ENCODE data around the gene NME9.

NME9 gene

DNA sequence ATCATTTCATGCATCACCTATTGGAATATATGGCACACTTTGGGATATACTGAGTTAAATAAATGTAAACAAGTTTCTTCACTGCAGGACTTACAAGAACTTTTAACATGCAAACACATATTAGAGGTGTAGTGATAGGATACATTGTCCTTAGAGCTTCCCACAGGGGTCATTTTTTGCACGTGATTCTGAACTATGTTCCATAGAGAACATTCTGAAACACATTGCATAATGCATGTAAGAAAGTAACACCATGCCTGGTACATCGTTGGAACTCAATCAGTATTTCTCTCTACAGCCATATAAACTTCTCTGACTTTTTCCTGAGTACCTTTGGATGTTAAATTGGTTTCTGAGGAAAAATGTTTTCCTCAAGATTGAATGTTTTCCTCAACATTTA lies 47.0 kb upstream of the NME9 start:
- CTCF ChIA-PET, result interaction anchor here (1.1 to 1.7 kb wide), 2 partner anchors 41 to 48 kb away, joined by 4 to 5 read pairs; no protein-coding TSS in a partner anchor
- POLR2A ChIA-PET, result no interaction called here
- TF ChIP-seq ZNF776 (tag by site-specific recombination; IDR thresholded peaks at IDR 0.05; ENCODE audit: borderline replicate concordance), result no peak
- no peak for TF ChIP-seq ZNF223 (tag by site-specific recombination; IDR thresholded peaks at IDR 0.05)
- TF ChIP-seq, protein P1, sequence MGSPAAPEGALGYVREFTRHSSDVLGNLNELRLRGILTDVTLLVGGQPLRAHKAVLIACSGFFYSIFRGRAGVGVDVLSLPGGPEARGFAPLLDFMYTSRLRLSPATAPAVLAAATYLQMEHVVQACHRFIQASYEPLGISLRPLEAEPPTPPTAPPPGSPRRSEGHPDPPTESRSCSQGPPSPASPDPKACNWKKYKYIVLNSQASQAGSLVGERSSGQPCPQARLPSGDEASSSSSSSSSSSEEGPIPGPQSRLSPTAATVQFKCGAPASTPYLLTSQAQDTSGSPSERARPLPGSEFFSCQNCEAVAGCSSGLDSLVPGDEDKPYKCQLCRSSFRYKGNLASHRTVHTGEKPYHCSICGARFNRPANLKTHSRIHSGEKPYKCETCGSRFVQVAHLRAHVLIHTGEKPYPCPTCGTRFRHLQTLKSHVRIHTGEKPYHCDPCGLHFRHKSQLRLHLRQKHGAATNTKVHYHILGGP (tag by site-specific recombination; IDR thresholded peaks at IDR 0.05), result no peak
- no peak for TF ChIP-seq EGR2 (tag by site-specific recombination; IDR thresholded peaks at IDR 0.05; ENCODE audit: low read depth)
- no peak for TF ChIP-seq ZNF610 (tag by site-specific recombination; IDR thresholded peaks at IDR 0.05; ENCODE audit: borderline replicate concordance)
- TF ChIP-seq, protein P2, sequence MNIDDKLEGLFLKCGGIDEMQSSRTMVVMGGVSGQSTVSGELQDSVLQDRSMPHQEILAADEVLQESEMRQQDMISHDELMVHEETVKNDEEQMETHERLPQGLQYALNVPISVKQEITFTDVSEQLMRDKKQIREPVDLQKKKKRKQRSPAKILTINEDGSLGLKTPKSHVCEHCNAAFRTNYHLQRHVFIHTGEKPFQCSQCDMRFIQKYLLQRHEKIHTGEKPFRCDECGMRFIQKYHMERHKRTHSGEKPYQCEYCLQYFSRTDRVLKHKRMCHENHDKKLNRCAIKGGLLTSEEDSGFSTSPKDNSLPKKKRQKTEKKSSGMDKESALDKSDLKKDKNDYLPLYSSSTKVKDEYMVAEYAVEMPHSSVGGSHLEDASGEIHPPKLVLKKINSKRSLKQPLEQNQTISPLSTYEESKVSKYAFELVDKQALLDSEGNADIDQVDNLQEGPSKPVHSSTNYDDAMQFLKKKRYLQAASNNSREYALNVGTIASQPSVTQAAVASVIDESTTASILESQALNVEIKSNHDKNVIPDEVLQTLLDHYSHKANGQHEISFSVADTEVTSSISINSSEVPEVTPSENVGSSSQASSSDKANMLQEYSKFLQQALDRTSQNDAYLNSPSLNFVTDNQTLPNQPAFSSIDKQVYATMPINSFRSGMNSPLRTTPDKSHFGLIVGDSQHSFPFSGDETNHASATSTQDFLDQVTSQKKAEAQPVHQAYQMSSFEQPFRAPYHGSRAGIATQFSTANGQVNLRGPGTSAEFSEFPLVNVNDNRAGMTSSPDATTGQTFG (tag by site-specific recombination; IDR thresholded peaks at IDR 0.05; ENCODE audit: borderline replicate concordance), result no peak
- Histone ChIP-seq H3K27ac (ENCODE audit: extremely low read depth, low read depth, low read length) (no peak overlapping the region), H3K36me3 (ENCODE audit: control insufficient read depth in 2 of 2, insufficient read depth in 1 of 2, low read length in 2 of 2) (no peaks in the 10 kb centered on the region), H3K9me3 (ENCODE audit: control insufficient read depth, insufficient read depth, low read depth, low read length) (no peaks in the 10 kb centered on the region), H3K4me1 (ENCODE audit: control insufficient read depth, insufficient read depth, low read length) (no peaks in the 10 kb centered on the region), H3K4me3 (ENCODE audit: low read depth, low read length) (no peak overlapping the region)

DNA sequence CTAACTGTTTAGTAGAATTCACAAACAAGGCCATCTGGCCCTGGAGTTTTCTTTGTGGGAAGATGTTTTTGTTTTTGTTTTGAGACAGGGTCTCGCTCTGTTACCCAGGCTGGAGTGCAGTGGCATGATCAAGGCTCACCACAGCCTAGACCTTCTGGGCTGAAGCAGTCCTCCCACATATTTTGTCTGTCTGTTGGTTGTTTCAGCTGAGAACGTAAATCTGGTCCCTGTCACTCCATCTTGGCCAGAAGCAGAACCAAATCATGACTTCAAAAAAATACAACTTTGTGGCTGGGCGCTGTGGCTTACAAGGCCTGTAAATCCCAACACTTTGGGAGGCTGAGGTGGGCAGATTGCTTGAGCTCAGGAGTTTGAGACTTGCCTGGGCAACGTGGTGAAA lies 45.8 kb upstream of the NME9 start:
- Histone ChIP-seq H3K9me3 (ENCODE audit: control insufficient read depth, insufficient read depth, low read depth, low read length) (no peaks in the 10 kb centered on the region), H3K4me3 (ENCODE audit: low read depth, low read length) (no peak overlapping the region), H3K36me3 (ENCODE audit: control insufficient read depth in 2 of 2, insufficient read depth in 1 of 2, low read length in 2 of 2) (no peaks in the 10 kb centered on the region), H3K4me1 (ENCODE audit: control insufficient read depth, insufficient read depth, low read length) (no peaks in the 10 kb centered on the region), H3K27ac (ENCODE audit: extremely low read depth, low read depth, low read length) (no peak overlapping the region)
- POLR2A ChIA-PET, result no interaction called here
- no peak for TF ChIP-seq ZNF423 (tag by site-specific recombination; IDR thresholded peaks at IDR 0.05)
- no peak for TF ChIP-seq ZNF214 (tag by site-specific recombination; IDR thresholded peaks at IDR 0.05; ENCODE audit: borderline replicate concordance)
- TF ChIP-seq SALL2 (tag by site-specific recombination; IDR thresholded peaks at IDR 0.05; ENCODE audit: borderline replicate concordance), result no peak
- no peak for TF ChIP-seq ZNF626 (tag by site-specific recombination; IDR thresholded peaks at IDR 0.05)
- no peak for TF ChIP-seq BCL11A (tag by site-specific recombination; IDR thresholded peaks at IDR 0.05; ENCODE audit: low read depth)
- TF ChIP-seq ZNF747 (tag by site-specific recombination; IDR thresholded peaks at IDR 0.05), result no peak
- TF ChIP-seq ZBTB21 (tag by site-specific recombination; IDR thresholded peaks at IDR 0.05), result no peak
- no peak for TF ChIP-seq GLIS2 (tag by site-specific recombination; IDR thresholded peaks at IDR 0.05)
- TF ChIP-seq FEZF1 (tag by site-specific recombination; IDR thresholded peaks at IDR 0.05), result no peak
- no peak for TF ChIP-seq ZNF76 (tag by site-specific recombination; IDR thresholded peaks at IDR 0.05; ENCODE audit: borderline replicate concordance, low read depth)
- TF ChIP-seq, protein P3, sequence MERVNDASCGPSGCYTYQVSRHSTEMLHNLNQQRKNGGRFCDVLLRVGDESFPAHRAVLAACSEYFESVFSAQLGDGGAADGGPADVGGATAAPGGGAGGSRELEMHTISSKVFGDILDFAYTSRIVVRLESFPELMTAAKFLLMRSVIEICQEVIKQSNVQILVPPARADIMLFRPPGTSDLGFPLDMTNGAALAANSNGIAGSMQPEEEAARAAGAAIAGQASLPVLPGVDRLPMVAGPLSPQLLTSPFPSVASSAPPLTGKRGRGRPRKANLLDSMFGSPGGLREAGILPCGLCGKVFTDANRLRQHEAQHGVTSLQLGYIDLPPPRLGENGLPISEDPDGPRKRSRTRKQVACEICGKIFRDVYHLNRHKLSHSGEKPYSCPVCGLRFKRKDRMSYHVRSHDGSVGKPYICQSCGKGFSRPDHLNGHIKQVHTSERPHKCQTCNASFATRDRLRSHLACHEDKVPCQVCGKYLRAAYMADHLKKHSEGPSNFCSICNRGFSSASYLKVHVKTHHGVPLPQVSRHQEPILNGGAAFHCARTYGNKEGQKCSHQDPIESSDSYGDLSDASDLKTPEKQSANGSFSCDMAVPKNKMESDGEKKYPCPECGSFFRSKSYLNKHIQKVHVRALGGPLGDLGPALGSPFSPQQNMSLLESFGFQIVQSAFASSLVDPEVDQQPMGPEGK (tag by site-specific recombination; IDR thresholded peaks at IDR 0.05), result no peak
- TF ChIP-seq, protein P4, sequence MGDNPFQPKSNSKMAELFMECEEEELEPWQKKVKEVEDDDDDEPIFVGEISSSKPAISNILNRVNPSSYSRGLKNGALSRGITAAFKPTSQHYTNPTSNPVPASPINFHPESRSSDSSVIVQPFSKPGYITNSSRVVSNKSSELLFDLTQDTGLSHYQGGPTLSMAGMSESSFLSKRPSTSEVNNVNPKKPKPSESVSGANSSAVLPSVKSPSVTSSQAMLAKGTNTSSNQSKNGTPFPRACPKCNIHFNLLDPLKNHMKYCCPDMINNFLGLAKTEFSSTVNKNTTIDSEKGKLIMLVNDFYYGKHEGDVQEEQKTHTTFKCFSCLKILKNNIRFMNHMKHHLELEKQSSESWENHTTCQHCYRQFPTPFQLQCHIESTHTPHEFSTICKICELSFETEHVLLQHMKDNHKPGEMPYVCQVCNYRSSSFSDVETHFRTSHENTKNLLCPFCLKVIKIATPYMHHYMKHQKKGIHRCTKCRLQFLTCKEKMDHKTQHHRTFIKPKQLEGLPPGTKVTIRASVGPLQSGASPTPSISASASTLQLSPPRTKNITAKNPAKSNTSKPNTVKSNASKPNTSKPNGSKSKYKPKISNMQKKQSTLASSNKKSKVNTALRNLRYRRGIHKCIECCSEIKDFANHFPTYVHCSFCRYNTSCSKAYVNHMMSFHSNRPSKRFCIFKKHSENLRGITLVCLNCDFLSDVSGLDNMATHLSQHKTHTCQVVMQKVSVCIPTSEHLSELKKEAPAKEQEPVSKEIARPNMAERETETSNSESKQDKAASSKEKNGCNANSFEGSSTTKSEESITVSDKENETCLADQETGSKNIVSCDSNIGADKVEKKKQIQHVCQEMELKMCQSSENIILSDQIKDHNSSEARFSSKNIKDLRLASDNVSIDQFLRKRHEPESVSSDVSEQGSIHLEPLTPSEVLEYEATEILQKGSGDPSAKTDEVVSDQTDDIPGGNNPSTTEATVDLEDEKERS (tag by site-specific recombination; IDR thresholded peaks at IDR 0.05), result no peak
- no peak for TF ChIP-seq ZNF10 (tag by site-specific recombination; IDR thresholded peaks at IDR 0.05)
- TF ChIP-seq ZFP69B (tag by site-specific recombination; IDR thresholded peaks at IDR 0.05), result no peak
- no peak for TF ChIP-seq ZNF169 (tag by site-specific recombination; IDR thresholded peaks at IDR 0.05)
- CTCF ChIA-PET, result interaction anchor here (0.5 to 1.1 kb wide), 2 partner anchors 42 to 567 kb away, joined by 4 read pairs; no protein-coding TSS in a partner anchor
